Astrocyte (in vitro differentiated cells and primary cell): ENCODE measurements around the gene PAPPA2. TPM values are rescaled to one million over a fixed set of nuclear protein-coding genes. Genes with fewer than 3 reads are reported as not detected.

Experiments used
- DNase-seq: peaks from one replicate; pipeline ENCODE4 v3.0.0-alpha.2; 2010; ENCODE audit warnings: low read depth
- FAIRE-seq: peaks from 2 replicates; lab custom pipeline; 2011; peaks lifted over from hg19 to GRCh38; lab: Jason Lieb, UNC
- H2AFZ ChIP-seq: 2 replicates; pipeline ENCODE4 v1.6.0; 2012; ENCODE audit warnings: low read depth, low read length, inconsistent platforms
- H3K27ac ChIP-seq: 2 replicates; pipeline ENCODE4 v1.5.1; 2011; ENCODE audit warnings: low read depth, low read length, inconsistent platforms
- H3K27me3 ChIP-seq: 2 replicates; pipeline ENCODE4 v1.6.0; 2011; ENCODE audit warnings: low read length, inconsistent platforms; ENCODE audit not compliant: insufficient read depth
- H3K36me3 ChIP-seq: 2 replicates; pipeline ENCODE4 v1.5.1; 2011; ENCODE audit warnings: low read length, inconsistent platforms; ENCODE audit not compliant: insufficient read depth
- H3K4me1 ChIP-seq: 2 replicates; pipeline ENCODE4 v1.5.1; 2011; ENCODE audit warnings: low read length, inconsistent platforms; ENCODE audit not compliant: insufficient read depth
- H3K4me2 ChIP-seq: 2 replicates; pipeline ENCODE4 v1.6.0; 2012; ENCODE audit warnings: low read length, inconsistent platforms
- H3K4me3 ChIP-seq: 2 replicates; pipeline ENCODE4 v1.5.1; 2011; ENCODE audit warnings: low read depth, mild to moderate bottlenecking, low read length, inconsistent platforms; ENCODE audit not compliant: insufficient read depth
- H3K79me2 ChIP-seq: 2 replicates; pipeline ENCODE4 v1.6.0; 2012; ENCODE audit warnings: mild to moderate bottlenecking, low read length, inconsistent platforms; ENCODE audit not compliant: insufficient read depth
- H3K9ac ChIP-seq: 2 replicates; pipeline ENCODE4 v1.6.0; 2012; ENCODE audit warnings: mild to moderate bottlenecking, low read length, inconsistent platforms
- H3K9me3 ChIP-seq: 2 replicates; pipeline ENCODE4 v1.5.1; 2012; ENCODE audit warnings: low read depth, mild to moderate bottlenecking, low read length, inconsistent platforms; ENCODE audit not compliant: insufficient read depth
- H4K20me1 ChIP-seq: 2 replicates; pipeline ENCODE4 v1.6.0; 2012; ENCODE audit warnings: low read length, inconsistent platforms; ENCODE audit not compliant: insufficient read depth
- H3K27ac Mint-ChIP-seq: one replicate; pipeline ENCODE4 v1.8.0; 2021; ENCODE audit warnings: mild to moderate bottlenecking, mixed read lengths; ENCODE audit not compliant: unreplicated experiment
- H3K27me3 Mint-ChIP-seq: one replicate; pipeline ENCODE4 v1.8.0; 2021; ENCODE audit warnings: low read depth, mixed read lengths; ENCODE audit not compliant: unreplicated experiment
- H3K36me3 Mint-ChIP-seq: one replicate; pipeline ENCODE4 v1.8.0; 2021; ENCODE audit warnings: low read depth, mixed read lengths; ENCODE audit not compliant: unreplicated experiment
- H3K4me1 Mint-ChIP-seq: one replicate; pipeline ENCODE4 v1.8.0; 2021; ENCODE audit warnings: low read depth, mixed read lengths; ENCODE audit not compliant: unreplicated experiment
- H3K4me3 Mint-ChIP-seq: one replicate; pipeline ENCODE4 v1.8.0; 2021; ENCODE audit warnings: mild to moderate bottlenecking, moderate library complexity, mixed read lengths; ENCODE audit not compliant: unreplicated experiment
- H3K9me3 Mint-ChIP-seq: one replicate; pipeline ENCODE4 v1.8.0; 2021; ENCODE audit warnings: mild to moderate bottlenecking, mixed read lengths; ENCODE audit not compliant: unreplicated experiment
- CTCF ChIP-seq: IDR thresholded peaks from 2 replicates; pipeline ENCODE4 v1.5.1; 2011; ENCODE audit warnings: low read depth, mild to moderate bottlenecking, inconsistent platforms, low read length, moderate library complexity; ENCODE audit not compliant: insufficient read depth
- EZH2 ChIP-seq: IDR thresholded peaks from 2 replicates; pipeline ENCODE4 v1.6.1; 2012; ENCODE audit warnings: mild to moderate bottlenecking, low read length, inconsistent platforms; ENCODE audit not compliant: insufficient read depth
- total RNA-seq: library from RNA; stranded (reverse); gene quantifications from 2 replicates; pipeline ENCODE4 v1.2.1, GENCODE V29; 2021

Gene PAPPA2
- total RNA-seq, 1 donor from 2014 or later = 19.0 TPM

DNA sequence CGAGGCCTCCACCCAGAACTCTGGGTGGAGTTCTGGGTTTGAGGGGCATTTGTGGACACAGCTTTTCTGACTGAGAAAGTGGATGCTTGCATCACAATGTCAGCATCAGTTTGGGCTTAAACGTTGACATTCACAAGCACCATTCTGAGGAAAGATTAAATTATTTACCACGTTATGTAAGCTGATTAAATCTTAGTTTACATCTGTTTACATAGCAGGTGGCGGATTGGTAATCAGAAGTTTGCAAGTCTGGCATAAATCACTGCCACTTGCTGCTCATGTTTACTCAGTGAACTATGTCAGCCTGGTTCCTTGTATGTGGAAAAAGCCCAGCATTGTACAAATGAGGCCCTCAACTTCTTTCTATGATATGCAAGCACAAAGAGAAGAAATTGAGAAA, 310.1 kb downstream of the PAPPA2 start:
- H3K4me1 ChIP-seq = no peaks in the 10 kb centered on the region
- no peaks in the 10 kb centered on the region for H3K27me3 ChIP-seq
- Mint-ChIP-seq H3K27ac (no peak overlapping the region), H3K27me3 (peaks cover 4% of the 10 kb centered on the region), H3K4me1 (no peaks in the 10 kb centered on the region), H3K4me3 (no peak overlapping the region), H3K36me3 (no peaks in the 10 kb centered on the region), H3K9me3 (peaks cover 2% of the 10 kb centered on the region)
- no peak overlapping the region for H3K9ac ChIP-seq
- no peaks in the 10 kb centered on the region for H3K36me3 ChIP-seq
- TF ChIP-seq CTCF = no peak
- TF ChIP-seq EZH2 = no peak
- H3K9me3 ChIP-seq = no peaks in the 10 kb centered on the region
- H2AFZ ChIP-seq = no peak overlapping the region
- H4K20me1 ChIP-seq = no peaks in the 10 kb centered on the region
- no peak overlapping the region for H3K4me2 ChIP-seq
- FAIRE-seq = no peak
- no peak for DNase-seq
- no peaks in the 10 kb centered on the region for H3K79me2 ChIP-seq
- H3K4me3 ChIP-seq = no peak overlapping the region
- H3K27ac ChIP-seq = no peak overlapping the region

GRCh38 chr1:176774224-176774623, 311.2 kb downstream of the PAPPA2 start:
- FAIRE-seq = no peak
- no peak for DNase-seq
- Histone ChIP-seq H3K9me3 (no peaks in the 10 kb centered on the region), H4K20me1 (no peaks in the 10 kb centered on the region), H3K4me2 (no peak overlapping the region), H3K27me3 (no peaks in the 10 kb centered on the region), H3K9ac (no peak overlapping the region), H2AFZ (no peak overlapping the region), H3K4me3 (no peak overlapping the region), H3K79me2 (no peaks in the 10 kb centered on the region), H3K36me3 (no peaks in the 10 kb centered on the region), H3K27ac (no peak overlapping the region), H3K4me1 (no peaks in the 10 kb centered on the region)
- Mint-ChIP-seq H3K4me3 (no peak overlapping the region), H3K36me3 (no peaks in the 10 kb centered on the region), H3K27me3 (peaks cover 4% of the 10 kb centered on the region), H3K27ac (no peak overlapping the region), H3K9me3 (no peaks in the 10 kb centered on the region), H3K4me1 (peaks cover 2% of the 10 kb centered on the region)
- no peak for TF ChIP-seq EZH2
- no peak for TF ChIP-seq CTCF

- H4K20me1 ChIP-seq = no peaks in the 10 kb centered on the region
- no peak overlapping the region for H3K4me2 ChIP-seq
- no peak overlapping the region for H3K9ac ChIP-seq
- no peak overlapping the region for H3K27ac ChIP-seq
- peaks cover 4% of the 10 kb centered on the region for H3K27me3 Mint-ChIP-seq
- DNase-seq (no peak), FAIRE-seq (no peak)
- no peaks in the 10 kb centered on the region for H3K36me3 Mint-ChIP-seq
- H3K9me3 ChIP-seq = no peaks in the 10 kb centered on the region
- no peak overlapping the region for H3K4me3 ChIP-seq
- TF ChIP-seq CTCF = no peak
- no peak for TF ChIP-seq EZH2
- H3K4me3 Mint-ChIP-seq = no peak overlapping the region
- no peaks in the 10 kb centered on the region for H3K4me1 ChIP-seq
- no peaks in the 10 kb centered on the region for H3K27me3 ChIP-seq
- H3K36me3 ChIP-seq = no peaks in the 10 kb centered on the region
- peaks cover 7% of the 10 kb centered on the region for H3K4me1 Mint-ChIP-seq
- H2AFZ ChIP-seq = no peak overlapping the region
- no peak overlapping the region for H3K27ac Mint-ChIP-seq
- no peaks in the 10 kb centered on the region for H3K79me2 ChIP-seq
- no peaks in the 10 kb centered on the region for H3K9me3 Mint-ChIP-seq
Measured at GRCh38 chr1:176775378-176775777, 312.4 kb downstream of the PAPPA2 start.
